Testis (tissue), 2 donors: ENCODE data around the gene BBS1.

Experiments
- POLR2A ChIP-seq: fragments of 450-650 bp; IDR thresholded peaks from one replicate; pipeline ENCODE4 v1.6.1; 2017; ENCODE audit warnings: antibody characterized with exemption, mild to moderate bottlenecking, moderate library complexity
- TF ChIP-seq, protein P1 (sequence below), 3 experiments: fragments of 450-650 bp in 2 of 3; fragments of 200-600 bp in 1 of 3; sonication (generic) in 1 of 3; IDR thresholded peaks; one replicate each; pipeline ENCODE4 v1.5.1; 2016 to 2019; ENCODE audit warnings: antibody characterized with exemption in 3 of 3, mild to moderate bottlenecking in 2 of 3, moderate library complexity in 1 of 3

DNA sequence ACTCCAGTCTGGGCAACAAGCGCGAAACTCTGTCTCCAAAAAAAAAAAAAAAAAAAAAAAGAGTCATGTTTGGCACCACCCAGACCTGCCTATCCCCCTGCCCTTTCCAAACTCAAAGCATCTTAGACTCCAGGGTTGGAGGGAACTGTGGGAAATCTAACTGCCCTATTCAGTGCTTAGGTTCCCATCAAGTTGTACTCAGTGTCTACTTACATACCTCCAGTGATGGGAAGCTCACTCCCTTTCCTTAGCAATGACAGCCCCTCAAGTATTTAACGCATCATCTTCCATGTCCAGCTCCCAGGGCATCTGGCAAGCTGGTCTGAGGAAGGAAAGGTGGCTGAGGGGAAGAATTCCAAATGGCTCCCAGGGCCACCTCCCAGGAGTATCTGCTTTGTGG, 39.3 kb downstream of the BBS1 start:
- TF ChIP-seq, protein P1, sequence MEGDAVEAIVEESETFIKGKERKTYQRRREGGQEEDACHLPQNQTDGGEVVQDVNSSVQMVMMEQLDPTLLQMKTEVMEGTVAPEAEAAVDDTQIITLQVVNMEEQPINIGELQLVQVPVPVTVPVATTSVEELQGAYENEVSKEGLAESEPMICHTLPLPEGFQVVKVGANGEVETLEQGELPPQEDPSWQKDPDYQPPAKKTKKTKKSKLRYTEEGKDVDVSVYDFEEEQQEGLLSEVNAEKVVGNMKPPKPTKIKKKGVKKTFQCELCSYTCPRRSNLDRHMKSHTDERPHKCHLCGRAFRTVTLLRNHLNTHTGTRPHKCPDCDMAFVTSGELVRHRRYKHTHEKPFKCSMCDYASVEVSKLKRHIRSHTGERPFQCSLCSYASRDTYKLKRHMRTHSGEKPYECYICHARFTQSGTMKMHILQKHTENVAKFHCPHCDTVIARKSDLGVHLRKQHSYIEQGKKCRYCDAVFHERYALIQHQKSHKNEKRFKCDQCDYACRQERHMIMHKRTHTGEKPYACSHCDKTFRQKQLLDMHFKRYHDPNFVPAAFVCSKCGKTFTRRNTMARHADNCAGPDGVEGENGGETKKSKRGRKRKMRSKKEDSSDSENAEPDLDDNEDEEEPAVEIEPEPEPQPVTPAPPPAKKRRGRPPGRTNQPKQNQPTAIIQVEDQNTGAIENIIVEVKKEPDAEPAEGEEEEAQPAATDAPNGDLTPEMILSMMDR (IDR thresholded peaks at IDR 0.05), result no peak
- no peak for TF ChIP-seq POLR2A
